Astrocyte of the spinal cord (primary cell): Measurements from ENCODE around the gene MRGPRX3.

ENCODE experiments used
- DNase-seq: peaks from one replicate; pipeline ENCODE4 v3.0.0; 2011; ENCODE audit warnings: low read depth, low spot score
- H3K4me3 ChIP-seq: 2 replicates; pipeline ENCODE4 v1.5.1; 2011; ENCODE audit warnings: low read depth, mild to moderate bottlenecking, low read length, moderate library complexity
- in situ Hi-C: cut with HindIII; loops from 2 replicates; pipeline ENCODE4 v1.10.0; 2017; ENCODE audit warnings: low sequenced_read_pairs
- TF ChIP-seq, protein P1 (sequence below): IDR thresholded peaks from 2 replicates; pipeline ENCODE4 v1.5.1; 2012; ENCODE audit warnings: low read depth, mild to moderate bottlenecking, low read length, inconsistent platforms

MRGPRX3 gene

DNA sequence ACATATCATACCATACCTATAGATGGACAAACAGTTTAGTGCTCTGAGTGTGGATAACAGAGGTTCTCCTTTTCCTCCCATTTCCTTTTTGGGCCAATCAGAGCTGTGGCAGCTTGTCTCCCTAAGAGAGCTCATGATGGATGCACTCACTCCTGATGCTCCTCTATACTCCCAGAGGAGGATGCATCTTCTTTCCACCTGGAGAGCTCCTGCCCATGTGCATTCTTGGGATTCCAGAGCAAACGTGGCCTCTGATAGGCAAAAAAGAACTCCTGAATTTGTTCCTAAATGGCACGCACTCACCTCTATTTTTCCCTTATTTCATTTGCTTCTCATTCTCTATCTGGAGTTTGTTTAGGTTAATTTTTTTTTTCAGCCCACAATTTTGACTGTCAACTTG, 2.9 kb downstream of the MRGPRX3 start:
- DNase-seq, result no peak
- TF ChIP-seq, protein P1, sequence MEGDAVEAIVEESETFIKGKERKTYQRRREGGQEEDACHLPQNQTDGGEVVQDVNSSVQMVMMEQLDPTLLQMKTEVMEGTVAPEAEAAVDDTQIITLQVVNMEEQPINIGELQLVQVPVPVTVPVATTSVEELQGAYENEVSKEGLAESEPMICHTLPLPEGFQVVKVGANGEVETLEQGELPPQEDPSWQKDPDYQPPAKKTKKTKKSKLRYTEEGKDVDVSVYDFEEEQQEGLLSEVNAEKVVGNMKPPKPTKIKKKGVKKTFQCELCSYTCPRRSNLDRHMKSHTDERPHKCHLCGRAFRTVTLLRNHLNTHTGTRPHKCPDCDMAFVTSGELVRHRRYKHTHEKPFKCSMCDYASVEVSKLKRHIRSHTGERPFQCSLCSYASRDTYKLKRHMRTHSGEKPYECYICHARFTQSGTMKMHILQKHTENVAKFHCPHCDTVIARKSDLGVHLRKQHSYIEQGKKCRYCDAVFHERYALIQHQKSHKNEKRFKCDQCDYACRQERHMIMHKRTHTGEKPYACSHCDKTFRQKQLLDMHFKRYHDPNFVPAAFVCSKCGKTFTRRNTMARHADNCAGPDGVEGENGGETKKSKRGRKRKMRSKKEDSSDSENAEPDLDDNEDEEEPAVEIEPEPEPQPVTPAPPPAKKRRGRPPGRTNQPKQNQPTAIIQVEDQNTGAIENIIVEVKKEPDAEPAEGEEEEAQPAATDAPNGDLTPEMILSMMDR, result no peak
- in situ Hi-C loops, result no loop called here
- H3K4me3 ChIP-seq, result no peak overlapping the region

DNA sequence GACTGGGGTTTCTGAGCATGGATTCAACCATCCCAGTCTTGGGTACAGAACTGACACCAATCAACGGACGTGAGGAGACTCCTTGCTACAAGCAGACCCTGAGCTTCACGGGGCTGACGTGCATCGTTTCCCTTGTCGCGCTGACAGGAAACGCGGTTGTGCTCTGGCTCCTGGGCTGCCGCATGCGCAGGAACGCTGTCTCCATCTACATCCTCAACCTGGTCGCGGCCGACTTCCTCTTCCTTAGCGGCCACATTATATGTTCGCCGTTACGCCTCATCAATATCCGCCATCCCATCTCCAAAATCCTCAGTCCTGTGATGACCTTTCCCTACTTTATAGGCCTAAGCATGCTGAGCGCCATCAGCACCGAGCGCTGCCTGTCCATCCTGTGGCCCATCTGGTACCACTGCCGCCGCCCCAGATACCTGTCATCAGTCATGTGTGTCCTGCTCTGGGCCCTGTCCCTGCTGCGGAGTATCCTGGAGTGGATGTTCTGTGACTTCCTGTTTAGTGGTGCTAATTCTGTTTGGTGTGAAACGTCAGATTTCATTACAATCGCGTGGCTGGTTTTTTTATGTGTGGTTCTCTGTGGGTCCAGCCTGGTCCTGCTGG, 4.9 kb downstream of the MRGPRX3 start:
- in situ Hi-C loops, result no loop called here

DNA sequence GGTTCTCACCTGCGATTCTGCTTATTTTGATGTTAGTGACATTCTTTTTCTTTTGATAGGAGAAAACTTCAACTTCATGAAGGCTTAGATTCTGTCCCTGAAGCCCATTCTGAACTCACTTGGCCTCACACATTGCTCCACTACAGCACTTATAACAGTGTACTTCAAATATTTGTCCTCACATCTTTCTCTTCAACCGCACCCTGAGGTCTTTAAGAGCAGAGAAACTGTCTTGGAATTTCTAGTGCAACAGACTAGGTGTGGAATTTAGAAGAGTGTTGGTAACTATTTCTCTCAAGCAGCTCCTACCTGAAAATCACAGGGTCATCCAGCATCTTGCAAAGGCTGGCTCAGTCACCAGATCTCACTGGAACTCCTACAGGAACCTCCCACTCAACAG, 7.8 kb downstream of the MRGPRX3 start:
- in situ Hi-C loops, result no loop called here

More for the DNA sequence above, 4.9 kb downstream of the MRGPRX3 start:
- TF ChIP-seq, protein P1, result no peak
- DNase-seq, result no peak
- H3K4me3 ChIP-seq, result no peak overlapping the region

DNA sequence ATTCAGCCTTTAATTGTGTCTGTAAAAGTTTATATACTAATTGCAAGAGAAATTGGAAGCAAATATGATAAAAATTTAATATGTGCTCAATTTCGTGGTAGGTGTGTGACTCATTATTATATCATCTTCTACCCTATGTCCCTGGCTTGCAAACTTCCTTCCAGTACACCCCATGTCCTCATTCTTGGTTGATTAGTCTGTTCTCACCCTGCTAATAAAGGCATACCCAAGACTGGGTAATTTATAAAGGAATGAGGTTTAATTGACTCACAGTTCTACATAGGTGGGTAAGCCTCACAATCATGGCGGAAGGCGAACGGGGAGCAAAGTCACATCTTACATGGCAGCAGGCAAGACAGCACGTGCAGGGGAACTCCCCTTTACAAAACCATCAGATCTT, 11.9 kb downstream of the MRGPRX3 start:
- no peak for DNase-seq
- no peak overlapping the region for H3K4me3 ChIP-seq
- in situ Hi-C loops, result no loop called here
- TF ChIP-seq, protein P1, result no peak

More for the DNA sequence above, 7.8 kb downstream of the MRGPRX3 start:
- TF ChIP-seq, protein P1, result no peak
- no peak overlapping the region for H3K4me3 ChIP-seq
- DNase-seq, result no peak

DNA sequence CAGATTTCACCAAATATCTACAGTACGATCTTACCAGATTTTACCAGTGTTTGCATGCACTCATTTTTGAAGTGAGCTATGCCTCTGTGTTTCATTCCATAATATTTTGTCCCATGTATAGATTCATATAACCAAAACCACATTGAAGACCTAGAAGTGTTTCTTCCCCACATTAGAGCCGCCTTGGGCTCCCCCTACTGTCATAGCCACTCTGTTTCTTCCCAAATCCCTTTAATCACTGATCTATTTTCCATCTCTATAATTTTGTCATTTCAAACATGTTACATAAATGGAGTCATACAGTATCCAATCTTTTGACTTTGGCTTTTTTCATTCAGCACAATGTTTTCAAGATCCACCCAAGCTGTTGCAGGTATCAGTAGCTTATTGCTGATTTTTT, 12.7 kb downstream of the MRGPRX3 start:
- no peak for DNase-seq
- in situ Hi-C loops, result no loop called here
- TF ChIP-seq, protein P1, result peak; percentile 21

DNA sequence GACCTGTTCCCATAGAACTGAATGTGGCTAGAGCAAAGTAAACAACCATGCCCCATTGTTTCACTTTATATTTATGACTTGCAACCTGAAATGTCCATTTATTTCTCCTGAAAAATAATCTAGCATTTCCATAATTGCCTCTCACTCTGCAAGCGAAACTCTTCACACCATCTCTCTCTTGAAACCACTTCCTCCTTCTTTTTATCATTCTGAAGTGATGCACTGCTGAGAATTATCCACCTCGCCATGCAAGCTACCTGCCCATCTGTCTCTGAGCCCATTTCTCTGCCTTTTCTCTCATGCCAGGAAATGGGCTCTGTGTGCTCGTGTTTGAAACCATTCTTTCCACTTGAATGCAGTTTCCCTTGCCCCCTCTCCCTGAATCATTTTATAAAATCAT, 13.5 kb downstream of the MRGPRX3 start:
- no peak overlapping the region for H3K4me3 ChIP-seq
- in situ Hi-C loops, result no loop called here
- TF ChIP-seq, protein P1, result no peak
- no peak for DNase-seq

More for the DNA sequence above, 12.7 kb downstream of the MRGPRX3 start:
- no peak overlapping the region for H3K4me3 ChIP-seq
